NCI-H1436 (cell line): ENCODE measurements around the gene ACOT11.

ENCODE experiments used
- DNase-seq: peaks from one replicate; lab custom pipeline; 2025; lab: John Stamatoyannopoulos, UW

Gene ACOT11

GRCh38 chr1:54564312-54565112 lies 16.5 kb downstream of the ACOT11 start:
- no peak for DNase-seq

- DNase-seq = no peak
These were observed 17.1 kb downstream of the ACOT11 start for GRCh38 chr1:54565113-54565501.

- no peak for DNase-seq
These were observed 18.6 kb downstream of the ACOT11 start for GRCh38 chr1:54566438-54567141.

- no peak for DNase-seq
These were observed 19.9 kb downstream of the ACOT11 start for GRCh38 chr1:54567961-54568360.

GRCh38 chr1:54569339-54569738 lies 21.3 kb downstream of the ACOT11 start:
- no peak for DNase-seq

- DNase-seq = no peak
These were observed 22.1 kb downstream of the ACOT11 start for GRCh38 chr1:54570161-54570560.

GRCh38 chr1:54571326-54571725 lies 23.3 kb downstream of the ACOT11 start:
- no peak for DNase-seq

GRCh38 chr1:54571803-54572541 lies 23.9 kb downstream of the ACOT11 start:
- DNase-seq = no peak

GRCh38 chr1:54572542-54572850 lies 24.5 kb downstream of the ACOT11 start:
- DNase-seq = no peak

GRCh38 chr1:54574158-54574778 lies 26.2 kb downstream of the ACOT11 start:
- DNase-seq = no peak

- DNase-seq = no peak
These were observed 27.1 kb downstream of the ACOT11 start for GRCh38 chr1:54575161-54575560.

GRCh38 chr1:54575605-54576290 lies 27.7 kb downstream of the ACOT11 start:
- DNase-seq = no peak

- no peak for DNase-seq
These were observed 29.6 kb downstream of the ACOT11 start for GRCh38 chr1:54577612-54578011.

GRCh38 chr1:54579337-54579781 lies 31.3 kb downstream of the ACOT11 start:
- no peak for DNase-seq

GRCh38 chr1:54580856-54581550 lies 33.0 kb downstream of the ACOT11 start:
- no peak for DNase-seq

- DNase-seq = no peak
These were observed 33.6 kb downstream of the ACOT11 start for GRCh38 chr1:54581621-54582035.

- no peak for DNase-seq
These were observed 34.7 kb downstream of the ACOT11 start for GRCh38 chr1:54582566-54583306.

GRCh38 chr1:54583307-54583686 lies 35.3 kb downstream of the ACOT11 start:
- DNase-seq = no peak

- DNase-seq = no peak
These were observed 35.8 kb downstream of the ACOT11 start for GRCh38 chr1:54583871-54584270.

GRCh38 chr1:54584575-54584974 lies 36.5 kb downstream of the ACOT11 start:
- no peak for DNase-seq
